Sigmoid colon (tissue), 7 donors: Measurements from ENCODE around the gene MAP1S. TPM values are rescaled to one million over a fixed set of nuclear protein-coding genes. Genes with fewer than 3 reads are reported as not detected.

Experiments used
- DNase-seq: peaks from one replicate; pipeline ENCODE4 v3.0.0-alpha.2; 2019
- H3K27ac ChIP-seq, 4 donors: fragments of 200-600 bp; sonication (generic); one replicate each; pipeline ENCODE4 v1.5.1; 2016 to 2019; ENCODE audit warnings: mild to moderate bottlenecking in 1 of 4
- H3K27me3 ChIP-seq, 3 donors: fragments of 200-600 bp; sonication (generic); one replicate each; pipeline ENCODE4 v1.5.1; 2019; ENCODE audit warnings: mild to moderate bottlenecking in 1 of 3
- H3K36me3 ChIP-seq, 4 donors: fragments of 200-600 bp; sonication (generic); one replicate each; pipeline ENCODE4 v1.5.1; 2016 to 2019
- H3K4me1 ChIP-seq, 4 donors: fragments of 200-600 bp; sonication (generic); one replicate each; pipeline ENCODE4 v1.5.1; 2017 to 2019
- H3K4me3 ChIP-seq, 4 donors: fragments of 200-600 bp; sonication (generic); one replicate each; pipeline ENCODE4 v1.5.1; 2017 to 2019; ENCODE audit warnings: mild to moderate bottlenecking in 2 of 4, moderate library complexity in 1 of 4
- H3K9me3 ChIP-seq, 4 donors: fragments of 200-600 bp in 3 of 4; sonication (generic) in 3 of 4; one replicate each; pipeline versions ENCODE4 v1.5.1 to v1.6.1; 2013 to 2019
- CTCF ChIP-seq, 4 experiments: fragments of 450-650 bp in 3 of 4; fragments of 200-600 bp in 1 of 4; IDR thresholded peaks; one replicate each; pipeline ENCODE4 v1.5.1; 2016 to 2019; ENCODE audit warnings: antibody characterized with exemption in 4 of 4, mild to moderate bottlenecking in 3 of 4, moderate library complexity in 2 of 4
- EP300 ChIP-seq, 4 donors: sonication (generic); formaldehyde crosslinking; IDR thresholded peaks; one replicate each; pipeline ENCODE4 v1.6.1; 2017; ENCODE audit warnings: antibody characterized with exemption in 4 of 4
- POLR2A ChIP-seq, 2 donors: fragments of 450-650 bp; IDR thresholded peaks; one replicate each; pipeline ENCODE4 v1.6.1; 2016; ENCODE audit warnings: antibody characterized with exemption in 2 of 2, mild to moderate bottlenecking in 2 of 2, moderate library complexity in 2 of 2
- POLR2AphosphoS5 ChIP-seq, 4 donors: sonication (generic); formaldehyde crosslinking; IDR thresholded peaks; one replicate each; pipeline ENCODE4 v1.6.1; 2017; ENCODE audit warnings: antibody characterized with exemption in 4 of 4
- WGBS, 2 donors: extraction: QIAGEN DNeasy Blood & Tissue Kit; methylation state at CpG; one replicate each; pipeline ENCODE4 v1.1.7; 2013; 5-methylcytosine and 5-hydroxymethylcytosine counted together
- intact Hi-C: fragments of 100-400 bp; cut with DNase I; formaldehyde crosslinking; loops from one replicate; pipeline ENCODE4 v1.15.1; 2023
- polyA plus RNA-seq, 3 donors: library from polyadenylated mRNA; stranded (reverse); fragments of 200-250 nt; gene quantifications; one replicate each; pipeline ENCODE4 v1.2.3, GENCODE V29; 2013
- total RNA-seq, 4 donors: library from RNA; depleted of rRNA; stranded (reverse); fragments of >200 nt; gene quantifications; one replicate each; pipeline ENCODE4 v1.1.0, GENCODE V29; 2016
- donor health status: healthy with polysubstance abuse.
- donor health status: Bipolar disorder and iron deficiency.
- donor health status: healthy.

The MAP1S gene
- total and polyA plus RNA-seq, 7 donors, result 13.3 to 35.8 (median 15.7) TPM

- Histone ChIP-seq H3K27ac (no peak overlapping the region), H3K4me1 (peaks cover 0 to 10% (median 6%) of the 10 kb centered on the region in 4 donors), H3K4me3 (no peak overlapping the region), H3K9me3 (no peaks in the 10 kb centered on the region), H3K36me3 (no peaks in the 10 kb centered on the region), H3K27me3 (peaks cover 0 to 7% (median 0%) of the 10 kb centered on the region in 3 donors)
- TF ChIP-seq EP300 (IDR thresholded peaks at IDR 0.05) (no peak), POLR2A (IDR thresholded peaks at IDR 0.05) (no peak), CTCF (IDR thresholded peaks at IDR 0.05) (no peak), POLR2AphosphoS5 (IDR thresholded peaks at IDR 0.05) (no peak)
- WGBS, 2 donors, result 12 to 42% methylated on average over 12 of the region's 12 CpGs
- peak; percentile 78 for DNase-seq
- intact Hi-C loops, result no loop called here
Observed at GRCh38 chr19:17765069-17765618, 45.9 kb downstream of the MAP1S start.

GRCh38 chr19:17766543-17767131 is 47.4 kb downstream of the MAP1S start:
- peak; percentile 81 for DNase-seq
- 7 to 34% methylated on average over 29 of the region's 29 CpGs for WGBS, 2 donors
- Histone ChIP-seq H3K27me3 (peaks cover 0 to 7% (median 0%) of the 10 kb centered on the region in 3 donors), H3K36me3 (no peaks in the 10 kb centered on the region), H3K4me1 (peaks cover 0 to 10% (median 6%) of the 10 kb centered on the region in 4 donors), H3K27ac (no peak overlapping the region), H3K4me3 (peak overlapping the region in 1 of 4 donors; percentile 14), H3K9me3 (no peaks in the 10 kb centered on the region)
- no peak for TF ChIP-seq POLR2A (IDR thresholded peaks at IDR 0.05)
- TF ChIP-seq CTCF (IDR thresholded peaks at IDR 0.05), result peak; percentile 37 to 76 (median 64)
- TF ChIP-seq EP300 (IDR thresholded peaks at IDR 0.05), result no peak
- peak in 1 of 4 donors; percentile 40 for TF ChIP-seq POLR2AphosphoS5 (IDR thresholded peaks at IDR 0.05)
- intact Hi-C loops, result loop anchor here (2.0 kb wide), 1 partner anchor 62 kb away; no protein-coding TSS in a partner anchor

- peaks cover 0 to 7% (median 0%) of the 10 kb centered on the region in 3 donors for H3K27me3 ChIP-seq
- H3K9me3 ChIP-seq, result no peaks in the 10 kb centered on the region
- TF ChIP-seq EP300 (IDR thresholded peaks at IDR 0.05), result no peak
- TF ChIP-seq POLR2A (IDR thresholded peaks at IDR 0.05), result no peak
- no peak for TF ChIP-seq CTCF (IDR thresholded peaks at IDR 0.05)
- TF ChIP-seq POLR2AphosphoS5 (IDR thresholded peaks at IDR 0.05), result no peak
- H3K4me1 ChIP-seq, result peaks cover 0 to 10% (median 6%) of the 10 kb centered on the region in 4 donors
- no peak overlapping the region for H3K27ac ChIP-seq
- H3K4me3 ChIP-seq, result no peak overlapping the region
- no peak for DNase-seq
- intact Hi-C loops, result loop anchor here (2.0 kb wide), 1 partner anchor 63 kb away; no protein-coding TSS in a partner anchor
- no peaks in the 10 kb centered on the region for H3K36me3 ChIP-seq
- 10 to 63% methylated on average over 1 of the region's 1 CpG for WGBS, 2 donors
Observed at GRCh38 chr19:17767559-17767958, 48.3 kb downstream of the MAP1S start.

- TF ChIP-seq CTCF (IDR thresholded peaks at IDR 0.05) (no peak), POLR2A (IDR thresholded peaks at IDR 0.05) (no peak), EP300 (IDR thresholded peaks at IDR 0.05) (no peak), POLR2AphosphoS5 (IDR thresholded peaks at IDR 0.05) (no peak)
- 86% methylated on average over 13 of the region's 13 CpGs for WGBS, 2 donors
- intact Hi-C loops, result no loop called here
Observed at GRCh38 chr19:17770613-17771012, 51.3 kb downstream of the MAP1S start.

More at GRCh38 chr19:17770613-17771012, 51.3 kb downstream of the MAP1S start:
- H3K9me3 ChIP-seq, result no peaks in the 10 kb centered on the region
- no peak overlapping the region for H3K4me3 ChIP-seq
- no peak for DNase-seq
- no peak overlapping the region for H3K27ac ChIP-seq
- no peaks in the 10 kb centered on the region for H3K36me3 ChIP-seq
- peaks cover 0 to 13% (median 0%) of the 10 kb centered on the region in 3 donors for H3K27me3 ChIP-seq
- peaks cover 0 to 10% (median 6%) of the 10 kb centered on the region in 4 donors for H3K4me1 ChIP-seq
